Adipose tissue (tissue), 3 donors: ENCODE measurements around the gene ERGIC2. TPM values are rescaled to one million over a fixed set of nuclear protein-coding genes. Genes with fewer than 3 reads are reported as not detected.
"Not testable (repeated sequence)": the region's sequence is repeated elsewhere in the genome, so short reads cannot be mapped to it uniquely, and the experiment has no call there.

Experiments
- H3K27ac ChIP-seq: one replicate; pipeline ENCODE4 v1.5.1; 2013; ENCODE audit warnings: low read depth, low read length
- WGBS, 3 donors: extraction: QIAGEN DNeasy Blood & Tissue Kit; methylation state at CpG; one replicate each; pipeline ENCODE4 v1.1.7; 2013; 5-methylcytosine and 5-hydroxymethylcytosine counted together
- polyA plus RNA-seq, 3 donors: library from polyadenylated mRNA; stranded (reverse); fragments of 200-250 nt; gene quantifications; one replicate each; pipeline ENCODE4 v1.2.3, GENCODE V29; 2013
- donor health status: healthy with polysubstance abuse.
- donor health status: Bipolar disorder and iron deficiency.
- donor health status: healthy.

ERGIC2 gene
- polyA plus RNA-seq, 3 donors, result 28.6 to 54.1 (median 32.9) TPM

- 90 to 97% (median 95%) methylated on average over 14 to 17 of the region's 17 CpGs for WGBS, 3 donors
- not testable (repeated sequence) for H3K27ac ChIP-seq
Measured at GRCh38 chr12:29385194-29385593, 4.2 kb upstream of the ERGIC2 start.

GRCh38 chr12:29382251-29382650 lies 1.3 kb upstream of the ERGIC2 start:
- WGBS, 3 donors, result 94 to 98% (median 95%) methylated on average over 2 of the region's 2 CpGs
- H3K27ac ChIP-seq, result no peak overlapping the region

GRCh38 chr12:29376118-29376517 lies 4.9 kb downstream of the ERGIC2 start:
- H3K27ac ChIP-seq, result no peak overlapping the region
- WGBS, 3 donors, result 99 to 100% (median 100%) methylated on average over 2 of the region's 2 CpGs

GRCh38 chr12:29374913-29375312 lies 6.1 kb downstream of the ERGIC2 start:
- no peak overlapping the region for H3K27ac ChIP-seq
- 74 to 90% (median 89%) methylated on average over 4 of the region's 4 CpGs for WGBS, 3 donors

GRCh38 chr12:29374012-29374411 lies 7.0 kb downstream of the ERGIC2 start:
- H3K27ac ChIP-seq, result no peak overlapping the region
- 75 to 98% (median 92%) methylated on average over 2 of the region's 2 CpGs for WGBS, 3 donors

- H3K27ac ChIP-seq, result no peak overlapping the region
- 97 to 100% (median 98%) methylated on average over 2 of the region's 2 CpGs for WGBS, 3 donors
Measured at GRCh38 chr12:29365091-29365490, 15.9 kb downstream of the ERGIC2 start.

GRCh38 chr12:29354954-29355353 lies 26.0 kb downstream of the ERGIC2 start:
- WGBS, 3 donors, result 91 to 98% (median 92%) methylated on average over 1 of the region's 1 CpG
- no peak overlapping the region for H3K27ac ChIP-seq

GRCh38 chr12:29350080-29350479 lies 30.9 kb downstream of the ERGIC2 start:
- no peak overlapping the region for H3K27ac ChIP-seq

GRCh38 chr12:29346769-29347421 lies 34.1 kb downstream of the ERGIC2 start:
- WGBS, 3 donors, result 97 to 100% (median 99%) methylated on average over 3 of the region's 3 CpGs

GRCh38 chr12:29343022-29343799 lies 37.8 kb downstream of the ERGIC2 start:
- 84 to 90% (median 88%) methylated on average over 2 of the region's 2 CpGs for WGBS, 3 donors
- H3K27ac ChIP-seq, result no peak overlapping the region

More at GRCh38 chr12:29346769-29347421, 34.1 kb downstream of the ERGIC2 start:
- no peak overlapping the region for H3K27ac ChIP-seq

- WGBS, 3 donors, result 86 to 98% (median 91%) methylated on average over 1 of the region's 1 CpG
Measured at GRCh38 chr12:29337325-29337724, 43.6 kb downstream of the ERGIC2 start.

GRCh38 chr12:29334937-29335336 lies 46.0 kb downstream of the ERGIC2 start:
- H3K27ac ChIP-seq, result no peak overlapping the region
- WGBS, 3 donors, result 78 to 97% (median 86%) methylated on average over 2 of the region's 2 CpGs

More at GRCh38 chr12:29337325-29337724, 43.6 kb downstream of the ERGIC2 start:
- no peak overlapping the region for H3K27ac ChIP-seq

GRCh38 chr12:29333178-29333577 lies 47.8 kb downstream of the ERGIC2 start:
- H3K27ac ChIP-seq, result no peak overlapping the region
- 0 to 7% (median 0%) methylated on average over 1 of the region's 1 CpG for WGBS, 3 donors

- 91 to 100% (median 94%) methylated on average over 1 of the region's 1 CpG for WGBS, 3 donors
- no peak overlapping the region for H3K27ac ChIP-seq
Measured at GRCh38 chr12:29329411-29329810, 51.6 kb downstream of the ERGIC2 start.

GRCh38 chr12:29322157-29322556 lies 58.8 kb downstream of the ERGIC2 start:
- WGBS, 3 donors, result 87 to 96% (median 93%) methylated on average over 3 of the region's 3 CpGs
- H3K27ac ChIP-seq, result no peak overlapping the region

GRCh38 chr12:29320295-29321085 lies 60.5 kb downstream of the ERGIC2 start:
- WGBS, 3 donors, result 85 to 93% (median 90%) methylated on average over 2 of the region's 2 CpGs
- H3K27ac ChIP-seq, result no peak overlapping the region

- WGBS, 3 donors, result 29 to 54% (median 32%) methylated on average over 8 of the region's 8 CpGs
- no peak overlapping the region for H3K27ac ChIP-seq
Measured at GRCh38 chr12:29317556-29318363, 63.2 kb downstream of the ERGIC2 start.

- H3K27ac ChIP-seq, result no peak overlapping the region
- 35 to 65% (median 42%) methylated on average over 4 of the region's 4 CpGs for WGBS, 3 donors
Measured at GRCh38 chr12:29316752-29317151, 64.2 kb downstream of the ERGIC2 start.
